Gastrocnemius medialis (tissue), 4 donors: Measurements from ENCODE around the gene RABAC1.

Source experiments
- CTCF ChIP-seq, 5 experiments: fragments of 450-650 bp in 3 of 5; fragments of 200-600 bp in 2 of 5; sonication (generic) in 2 of 5; IDR thresholded peaks in 4 of 5; conservative IDR thresholded peaks in 1 of 5; 1 replicate in 4 of 5; 2 replicates in 1 of 5; pipeline ENCODE4 v1.5.1; 2016 to 2019; ENCODE audit warnings: antibody characterized with exemption in 5 of 5, mild to moderate bottlenecking in 3 of 5, moderate library complexity in 3 of 5
- POLR2A ChIP-seq, 2 donors: fragments of 450-650 bp; IDR thresholded peaks; one replicate each; pipeline ENCODE4 v1.6.1; 2017; ENCODE audit warnings: antibody characterized with exemption in 2 of 2, mild to moderate bottlenecking in 2 of 2, moderate library complexity in 2 of 2

DNA sequence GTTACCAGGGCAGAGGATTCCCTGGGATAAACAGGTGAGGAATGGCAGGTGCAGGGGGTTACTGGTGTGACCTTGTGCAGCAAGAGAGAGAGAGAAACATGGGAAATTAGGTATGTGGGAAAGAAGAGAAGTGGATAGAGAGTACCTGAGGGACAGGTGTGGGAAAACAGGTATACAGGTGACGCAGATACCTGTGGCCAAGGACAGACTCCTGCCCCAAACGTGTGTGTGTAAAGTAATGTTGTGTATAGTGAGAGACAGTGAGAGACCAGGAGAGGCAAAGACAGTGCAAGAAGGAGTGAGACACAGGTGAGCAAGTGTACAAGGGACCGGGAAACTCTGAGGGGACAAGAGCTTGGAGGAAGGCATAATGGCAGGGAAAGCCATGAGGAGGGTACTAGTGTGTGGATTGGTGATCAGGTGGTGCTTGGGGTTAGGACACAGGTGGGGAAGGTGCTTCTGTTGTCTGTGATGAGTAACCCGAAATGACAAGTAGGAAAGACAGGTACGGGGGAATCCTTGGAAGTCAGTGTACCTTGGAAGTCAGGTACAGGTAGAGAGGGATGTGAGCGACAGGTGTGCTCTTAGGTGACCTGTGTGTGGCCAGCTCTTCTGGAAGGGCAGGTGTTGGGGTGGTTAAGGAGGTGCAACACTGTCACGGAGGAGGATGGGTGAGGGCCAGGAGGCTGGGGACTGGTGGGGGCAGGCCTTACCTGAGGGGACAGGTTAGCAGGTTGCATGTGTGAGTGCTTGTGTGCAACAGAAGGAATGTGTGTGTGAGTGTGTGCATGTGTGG, 33.7 kb downstream of the RABAC1 start:
- TF ChIP-seq POLR2A (IDR thresholded peaks at IDR 0.05) (no peak), CTCF (IDR thresholded peaks at IDR 0.05 in 4 of 5, conservative IDR thresholded peaks at IDR 0.05 in 1 of 5) (no peak)
